Trophoblast cell (in vitro differentiated cells and primary cell): ENCODE results near the gene CDX4.
A peak's percentile ranks its signal among the peaks of the same experiment; 100 is the strongest.

Experiments
- DNase-seq, 2 donors: peaks; one replicate each; pipeline ENCODE4 v3.0.0-alpha.2; 2016
- H2AFZ ChIP-seq: 2 replicates; pipeline ENCODE4 v1.6.1; 2013; ENCODE audit warnings: low read length, moderate library complexity, mild to moderate bottlenecking; ENCODE audit not compliant: insufficient read depth, poor library complexity
- H2AK5ac ChIP-seq: 2 replicates; pipeline ENCODE4 v1.6.1; 2013; ENCODE audit warnings: mild to moderate bottlenecking, low read length
- H2BK120ac ChIP-seq: 2 replicates; pipeline ENCODE4 v1.6.1; 2013; ENCODE audit warnings: low read length, mild to moderate bottlenecking, moderate library complexity; ENCODE audit not compliant: insufficient read depth, poor library complexity
- H2BK12ac ChIP-seq: 2 replicates; pipeline ENCODE4 v1.6.1; 2013; ENCODE audit warnings: mild to moderate bottlenecking, low read length, moderate library complexity
- H2BK5ac ChIP-seq: 2 replicates; pipeline ENCODE4 v1.6.1; 2013; ENCODE audit warnings: low read length, low read depth, moderate library complexity, mild to moderate bottlenecking; ENCODE audit not compliant: poor library complexity
- H3K14ac ChIP-seq: 2 replicates; pipeline ENCODE4 v1.6.1; 2013; ENCODE audit warnings: mild to moderate bottlenecking, low read length
- H3K18ac ChIP-seq: 2 replicates; pipeline ENCODE4 v1.6.1; 2013; ENCODE audit warnings: mild to moderate bottlenecking, low read length
- H3K23ac ChIP-seq: 2 replicates; pipeline ENCODE4 v1.6.1; 2013; ENCODE audit warnings: low read length
- H3K27ac ChIP-seq: 2 replicates; pipeline ENCODE4 v1.5.1; 2013; ENCODE audit warnings: low read depth, mild to moderate bottlenecking, inconsistent platforms, low read length, moderate library complexity
- H3K27me3 ChIP-seq: 2 replicates; pipeline ENCODE4 v1.6.1; 2013; ENCODE audit warnings: inconsistent platforms, mild to moderate bottlenecking, low read length, moderate library complexity; ENCODE audit not compliant: insufficient read depth
- H3K36me3 ChIP-seq, 2 experiments: 1 replicate in 1 of 2; 2 replicates in 1 of 2; pipeline ENCODE4 v1.6.1; 2013; ENCODE audit warnings: low read length in 2 of 2, mild to moderate bottlenecking in 2 of 2, moderate library complexity in 1 of 2; ENCODE audit not compliant: insufficient read depth in 2 of 2, control insufficient read depth in 1 of 2
- H3K4ac ChIP-seq: 2 replicates; pipeline ENCODE4 v1.6.1; 2013; ENCODE audit warnings: low read depth, mild to moderate bottlenecking, low read length, moderate library complexity
- H3K4me1 ChIP-seq, 2 experiments: 1 replicate in 1 of 2; 2 replicates in 1 of 2; pipeline ENCODE4 v1.6.1; 2013; ENCODE audit warnings: low read length in 2 of 2, mild to moderate bottlenecking in 2 of 2, moderate library complexity in 1 of 2; ENCODE audit not compliant: insufficient read depth in 2 of 2, control insufficient read depth in 1 of 2
- H3K4me2 ChIP-seq: 2 replicates; pipeline ENCODE4 v1.6.1; 2013; ENCODE audit warnings: inconsistent platforms, mild to moderate bottlenecking, low read length, moderate library complexity
- H3K4me3 ChIP-seq: 2 replicates; pipeline ENCODE4 v1.5.1; 2013; ENCODE audit warnings: mild to moderate bottlenecking, low read depth, low read length, inconsistent platforms
- H3K79me1 ChIP-seq: one replicate; pipeline ENCODE4 v1.6.1; 2013; ENCODE audit warnings: low read length
- H3K79me2 ChIP-seq: 2 replicates; pipeline ENCODE4 v1.6.1; 2013; ENCODE audit warnings: low read length, mild to moderate bottlenecking; ENCODE audit not compliant: control insufficient read depth, insufficient read depth, poor library complexity
- H3K9ac ChIP-seq: 2 replicates; pipeline ENCODE4 v1.6.1; 2013; ENCODE audit warnings: mild to moderate bottlenecking, low read length
- H3K9me3 ChIP-seq: 2 replicates; pipeline ENCODE4 v1.6.1; 2013; ENCODE audit warnings: low read depth, mild to moderate bottlenecking, control low read depth, inconsistent platforms, low read length; ENCODE audit not compliant: insufficient read depth
- H4K12ac ChIP-seq: 2 replicates; pipeline ENCODE4 v1.6.1; 2013; ENCODE audit warnings: low read depth, mild to moderate bottlenecking, low read length, moderate library complexity
- H4K8ac ChIP-seq: 2 replicates; pipeline ENCODE4 v1.6.1; 2013; ENCODE audit warnings: low read depth, mild to moderate bottlenecking, low read length, moderate library complexity
- H4K91ac ChIP-seq: one replicate; pipeline ENCODE4 v1.6.1; 2013; ENCODE audit warnings: low read depth, mild to moderate bottlenecking, low read length, moderate library complexity
- WGBS: extraction: QIAGEN DNeasy Blood & Tissue Kit; methylation state at CpG from one replicate; pipeline ENCODE4 v1.1.7; 2013; ENCODE audit warnings: missing lambda C conversion rate; ENCODE audit not compliant: insufficient read length, insufficient coverage; ENCODE audit errors: extremely low coverage; 5-methylcytosine and 5-hydroxymethylcytosine counted together

CDX4 gene

GRCh38 chrX:73412930-73413329 lies 33.9 kb upstream of the CDX4 start:
- Histone ChIP-seq H2AFZ (no peak overlapping the region), H3K9me3 (no peaks in the 10 kb centered on the region), H4K12ac (no peak overlapping the region), H4K8ac (no peak overlapping the region), H3K4me3 (no peak overlapping the region), H2BK5ac (no peak overlapping the region), H2AK5ac (no peak overlapping the region), H3K27ac (no peak overlapping the region), H2BK12ac (no peak overlapping the region), H3K4me2 (no peak overlapping the region), H3K27me3 (no peaks in the 10 kb centered on the region), H3K79me2 (no peaks in the 10 kb centered on the region), H3K36me3 (no peaks in the 10 kb centered on the region), H3K23ac (no peak overlapping the region), H3K18ac (no peak overlapping the region), H3K9ac (no peak overlapping the region), H2BK120ac (no peak overlapping the region), H3K79me1 (no peaks in the 10 kb centered on the region), H3K4ac (no peak overlapping the region), H4K91ac (no peak overlapping the region), H3K4me1 (no peaks in the 10 kb centered on the region), H3K14ac (no peak overlapping the region)
- no peak for DNase-seq

- H2AFZ ChIP-seq = no peak overlapping the region
- H2BK5ac ChIP-seq = no peak overlapping the region
- no peak overlapping the region for H2BK12ac ChIP-seq
- H2AK5ac ChIP-seq = no peak overlapping the region
- no peaks in the 10 kb centered on the region for H3K36me3 ChIP-seq
- no peak overlapping the region for H4K8ac ChIP-seq
- H4K12ac ChIP-seq = no peak overlapping the region
- H3K27ac ChIP-seq = no peak overlapping the region
- no peak overlapping the region for H3K14ac ChIP-seq
- H3K9ac ChIP-seq = no peak overlapping the region
- H3K18ac ChIP-seq = no peak overlapping the region
- H3K4me1 ChIP-seq = no peaks in the 10 kb centered on the region
- H4K91ac ChIP-seq = no peak overlapping the region
- no peak overlapping the region for H3K4ac ChIP-seq
- no peaks in the 10 kb centered on the region for H3K79me2 ChIP-seq
- no peaks in the 10 kb centered on the region for H3K9me3 ChIP-seq
- no CpG with 5 or more reads among the region's 34 CpGs for WGBS
- no peak overlapping the region for H2BK120ac ChIP-seq
- H3K79me1 ChIP-seq = no peaks in the 10 kb centered on the region
- DNase-seq = no peak
- H3K27me3 ChIP-seq = peaks cover 15% of the 10 kb centered on the region
- peak overlapping the region; percentile 42 for H3K4me2 ChIP-seq
- H3K23ac ChIP-seq = no peak overlapping the region
- H3K4me3 ChIP-seq = no peak overlapping the region
These were observed 500 bp downstream of the CDX4 start for GRCh38 chrX:73447311-73447794.

GRCh38 chrX:73448379-73448778 lies 1.5 kb downstream of the CDX4 start:
- H3K23ac ChIP-seq = no peak overlapping the region
- H3K79me2 ChIP-seq = no peaks in the 10 kb centered on the region
- no peak overlapping the region for H3K4me3 ChIP-seq
- no peaks in the 10 kb centered on the region for H3K36me3 ChIP-seq
- no peak overlapping the region for H3K27ac ChIP-seq
- no peak overlapping the region for H2BK120ac ChIP-seq
- no peak overlapping the region for H3K4ac ChIP-seq
- peak overlapping the region; percentile 32 for H3K4me2 ChIP-seq
- H4K8ac ChIP-seq = no peak overlapping the region
- H2BK12ac ChIP-seq = no peak overlapping the region
- H4K12ac ChIP-seq = no peak overlapping the region
- no CpG with 5 or more reads among the region's 20 CpGs for WGBS
- no peaks in the 10 kb centered on the region for H3K9me3 ChIP-seq
- no peak for DNase-seq
- H3K9ac ChIP-seq = no peak overlapping the region
- no peak overlapping the region for H2AFZ ChIP-seq
- no peak overlapping the region for H4K91ac ChIP-seq
- no peaks in the 10 kb centered on the region for H3K4me1 ChIP-seq
- H2AK5ac ChIP-seq = no peak overlapping the region
- no peak overlapping the region for H2BK5ac ChIP-seq
- no peak overlapping the region for H3K18ac ChIP-seq
- no peak overlapping the region for H3K14ac ChIP-seq
- H3K79me1 ChIP-seq = no peaks in the 10 kb centered on the region
- peaks cover 15% of the 10 kb centered on the region for H3K27me3 ChIP-seq

- no peaks in the 10 kb centered on the region for H3K27me3 ChIP-seq
- H3K36me3 ChIP-seq = no peaks in the 10 kb centered on the region
- WGBS = no CpG with 5 or more reads among the region's 1 CpG
- no peak overlapping the region for H2BK120ac ChIP-seq
- H3K23ac ChIP-seq = no peak overlapping the region
- no peak overlapping the region for H3K4me3 ChIP-seq
- H4K8ac ChIP-seq = no peak overlapping the region
- no peak overlapping the region for H4K91ac ChIP-seq
- H3K9me3 ChIP-seq = no peaks in the 10 kb centered on the region
- no peaks in the 10 kb centered on the region for H3K4me1 ChIP-seq
- no peak overlapping the region for H3K4ac ChIP-seq
- H3K14ac ChIP-seq = no peak overlapping the region
- H2AFZ ChIP-seq = no peak overlapping the region
- no peak overlapping the region for H3K4me2 ChIP-seq
- H3K18ac ChIP-seq = no peak overlapping the region
- no peak overlapping the region for H3K27ac ChIP-seq
- H4K12ac ChIP-seq = no peak overlapping the region
- H3K9ac ChIP-seq = no peak overlapping the region
- no peaks in the 10 kb centered on the region for H3K79me2 ChIP-seq
- DNase-seq = no peak
- H3K79me1 ChIP-seq = no peaks in the 10 kb centered on the region
- H2AK5ac ChIP-seq = no peak overlapping the region
- H2BK5ac ChIP-seq = no peak overlapping the region
- H2BK12ac ChIP-seq = no peak overlapping the region
These were observed 8.3 kb downstream of the CDX4 start for GRCh38 chrX:73455171-73455570.
